HG03039 (cell line): ENCODE data around the gene DMRTC2.
A peak's percentile ranks its signal among the peaks of the same experiment; 100 is the strongest.
"Not testable (repeated sequence)": the region's sequence is repeated elsewhere in the genome, so short reads cannot be mapped to it uniquely, and the experiment has no call there.

Source experiments
- ATAC-seq: cut with Tn5 transposase; IDR thresholded peaks from one replicate; pipeline ENCODE4 v1.9.1; 2021; ENCODE audit warnings: mild to moderate bottlenecking, moderate library complexity; ENCODE audit not compliant: unreplicated experiment

The DMRTC2 gene

GRCh38 chr19:41869374-41869955 lies 24.6 kb downstream of the DMRTC2 start:
- ATAC-seq, result no peak

- ATAC-seq, result no peak
Observed at GRCh38 chr19:41870401-41870873, 25.6 kb downstream of the DMRTC2 start.

DNA sequence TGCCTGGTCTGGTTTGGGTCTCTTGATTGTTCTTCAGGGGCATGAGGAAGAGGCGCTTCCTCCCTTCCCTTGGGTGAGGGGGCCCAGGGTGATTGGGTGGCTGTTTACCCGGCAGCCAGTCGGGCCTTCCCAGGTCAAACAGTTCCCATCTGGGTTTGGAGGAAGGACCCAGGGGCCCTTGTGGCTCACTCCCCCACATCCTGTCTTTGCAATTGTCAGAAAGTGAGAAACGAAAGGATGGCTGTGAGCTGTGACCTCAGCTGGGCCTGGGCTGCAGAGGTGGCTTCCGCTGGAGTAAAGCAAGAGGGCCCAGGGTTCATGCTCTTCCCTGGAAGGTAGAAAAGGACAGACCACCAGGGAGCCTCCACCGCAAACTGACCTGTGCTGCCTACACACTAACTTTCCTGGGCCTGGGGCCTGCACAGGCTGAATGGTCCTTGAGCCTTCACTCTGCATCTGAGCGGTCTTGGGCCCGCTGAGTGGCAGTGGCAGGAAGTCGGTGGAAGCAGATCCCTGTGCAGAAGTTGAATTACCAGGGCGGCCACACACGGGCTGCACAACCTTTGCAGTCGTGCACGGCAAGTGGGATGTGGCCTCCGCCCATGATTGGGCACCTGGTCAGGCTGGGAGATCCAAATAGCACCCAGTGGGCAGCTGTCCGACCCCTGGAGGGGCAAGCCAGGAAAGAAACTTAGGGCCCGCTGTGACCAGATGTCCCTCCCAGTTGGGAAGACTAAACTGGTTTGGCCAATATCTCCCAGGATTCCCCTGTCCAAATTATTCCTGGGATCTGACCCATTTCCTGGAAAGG lies 26.9 kb downstream of the DMRTC2 start:
- peak; percentile 36 for ATAC-seq

GRCh38 chr19:41872384-41872774 lies 27.5 kb downstream of the DMRTC2 start:
- ATAC-seq, result no peak

DNA sequence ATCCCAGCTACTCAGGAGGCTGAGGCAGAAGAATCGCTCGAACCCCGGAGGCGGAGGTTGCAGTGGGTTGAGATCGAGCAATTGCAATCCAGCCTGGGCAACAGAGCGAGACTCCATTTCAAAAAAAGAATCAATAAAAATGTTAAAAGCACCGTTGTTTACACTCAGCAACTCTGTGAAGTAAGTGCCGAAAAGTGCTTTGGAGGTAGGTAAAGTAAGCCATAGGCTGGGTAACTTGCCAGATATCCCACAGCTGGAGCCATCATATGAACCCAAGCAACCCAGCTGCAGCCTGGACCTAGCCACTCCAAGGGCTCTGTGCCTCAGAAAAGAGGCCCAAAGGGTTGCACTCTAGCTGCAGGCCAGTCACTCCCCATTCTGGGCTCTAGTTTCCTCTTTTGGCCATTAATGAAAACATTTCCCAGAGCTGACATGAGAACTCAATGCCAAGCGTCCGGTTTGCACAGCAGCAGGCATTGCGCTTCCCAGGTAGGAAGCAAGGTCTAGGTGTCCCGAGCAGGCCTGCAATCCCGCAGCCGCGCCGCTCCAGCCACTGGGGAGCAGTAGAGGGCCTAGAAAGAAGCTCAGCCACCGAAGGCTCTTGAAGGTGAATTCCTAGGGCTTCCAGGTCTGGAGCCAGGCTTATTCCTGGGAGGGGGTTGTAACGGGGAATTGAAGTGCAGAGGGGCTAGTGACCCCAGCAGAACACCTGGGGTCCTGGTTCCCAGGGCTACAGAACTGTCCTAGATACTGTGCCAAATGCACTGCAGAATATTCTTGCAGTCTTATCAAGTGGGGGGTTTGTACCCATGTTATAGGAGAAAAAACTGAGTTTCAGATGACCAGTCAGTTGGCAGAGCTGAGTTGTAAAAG lies 28.2 kb downstream of the DMRTC2 start:
- ATAC-seq, result no peak

GRCh38 chr19:41875973-41876372 lies 31.1 kb downstream of the DMRTC2 start:
- ATAC-seq, result not testable (repeated sequence)

GRCh38 chr19:41876847-41877832 lies 32.3 kb downstream of the DMRTC2 start, which contains the start of gene CD79A:
Gene CD79A (plus strand): TSS chr19:41877279. CDS start chr19:41877305, 26 bp downstream.
- no peak for ATAC-seq

DNA sequence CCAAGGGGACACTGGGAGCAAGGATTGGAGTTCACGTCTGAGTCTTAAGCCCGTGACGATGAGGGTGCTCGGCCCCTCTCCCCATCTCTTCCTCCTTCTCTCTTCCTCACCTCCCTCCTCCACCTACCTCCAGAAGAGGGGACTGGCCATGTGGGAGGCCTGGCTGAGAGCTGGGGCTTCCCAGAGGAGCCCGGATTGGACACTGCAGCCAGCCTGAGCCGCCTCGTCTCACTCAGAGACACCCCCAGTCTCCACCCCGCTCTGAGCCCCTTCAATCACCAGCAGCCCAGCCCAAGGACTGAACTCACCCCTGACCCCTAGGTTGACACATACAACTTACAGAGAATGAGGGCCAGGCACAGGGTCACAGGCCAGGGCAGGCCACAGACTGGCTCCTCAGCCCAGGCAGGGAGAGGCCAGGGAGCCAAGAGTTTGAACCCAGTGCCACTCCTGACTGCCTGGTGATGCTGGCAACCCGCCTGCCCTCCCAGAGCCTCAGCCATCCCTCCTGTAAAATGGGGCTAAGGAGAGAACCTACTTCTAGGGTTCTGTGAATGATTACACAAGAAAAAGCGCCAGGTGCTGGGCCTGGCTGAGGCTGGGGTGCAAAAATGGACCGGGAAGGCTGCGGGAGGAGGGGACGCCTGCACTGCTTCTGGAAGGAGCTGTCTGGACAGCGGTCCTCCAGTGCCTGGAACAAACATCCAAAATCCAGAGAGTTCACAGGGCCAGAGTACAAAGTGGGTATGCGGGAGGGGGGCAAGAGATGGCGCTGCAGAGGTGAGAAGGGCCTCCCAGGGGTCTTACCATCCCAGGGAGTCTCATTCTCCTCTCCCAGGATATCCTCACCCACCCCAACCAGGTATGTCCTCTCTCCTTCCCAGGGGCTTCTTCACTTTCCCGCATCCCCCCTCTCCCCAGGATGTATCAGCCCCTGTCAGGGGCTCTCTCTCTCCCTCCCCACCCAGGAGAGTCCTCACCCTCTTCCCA lies 33.4 kb downstream of the DMRTC2 start:
- ATAC-seq, result no peak

GRCh38 chr19:41879080-41879479 lies 34.2 kb downstream of the DMRTC2 start:
- ATAC-seq, result no peak

DNA sequence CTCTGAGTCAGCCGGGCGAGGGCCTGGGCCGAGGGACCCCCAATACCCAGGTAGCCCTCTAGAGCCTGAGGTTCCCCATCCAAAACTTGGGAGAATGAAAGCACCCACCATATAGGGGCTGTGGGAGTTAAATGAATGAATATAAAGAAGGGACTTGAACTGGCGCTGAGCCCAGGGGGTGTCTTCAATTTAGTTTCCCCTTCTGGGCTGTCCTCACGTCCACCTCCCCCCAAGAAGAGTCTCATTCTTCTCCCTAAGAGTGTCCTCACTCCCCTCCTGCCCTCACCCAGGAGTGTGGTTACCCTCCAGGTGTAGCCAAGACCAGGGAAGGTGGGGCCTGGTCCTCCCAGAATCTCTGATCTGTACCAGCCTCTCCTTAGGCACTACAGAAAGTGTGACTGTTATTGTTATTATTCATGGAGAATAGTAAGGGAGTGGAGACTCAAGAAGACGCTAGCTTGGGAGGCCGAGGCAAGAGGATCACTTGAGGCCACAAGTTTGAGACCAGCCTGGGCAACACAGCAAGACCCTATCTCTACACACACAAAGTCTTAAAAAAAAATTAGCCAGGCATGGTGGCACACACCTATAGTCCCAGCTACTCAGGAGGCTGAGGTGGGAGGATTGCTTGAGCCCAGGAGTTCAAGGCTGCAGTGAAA lies 35.0 kb downstream of the DMRTC2 start:
- no peak for ATAC-seq

GRCh38 chr19:41880329-41880708 lies 35.5 kb downstream of the DMRTC2 start:
- ATAC-seq, result no peak

DNA sequence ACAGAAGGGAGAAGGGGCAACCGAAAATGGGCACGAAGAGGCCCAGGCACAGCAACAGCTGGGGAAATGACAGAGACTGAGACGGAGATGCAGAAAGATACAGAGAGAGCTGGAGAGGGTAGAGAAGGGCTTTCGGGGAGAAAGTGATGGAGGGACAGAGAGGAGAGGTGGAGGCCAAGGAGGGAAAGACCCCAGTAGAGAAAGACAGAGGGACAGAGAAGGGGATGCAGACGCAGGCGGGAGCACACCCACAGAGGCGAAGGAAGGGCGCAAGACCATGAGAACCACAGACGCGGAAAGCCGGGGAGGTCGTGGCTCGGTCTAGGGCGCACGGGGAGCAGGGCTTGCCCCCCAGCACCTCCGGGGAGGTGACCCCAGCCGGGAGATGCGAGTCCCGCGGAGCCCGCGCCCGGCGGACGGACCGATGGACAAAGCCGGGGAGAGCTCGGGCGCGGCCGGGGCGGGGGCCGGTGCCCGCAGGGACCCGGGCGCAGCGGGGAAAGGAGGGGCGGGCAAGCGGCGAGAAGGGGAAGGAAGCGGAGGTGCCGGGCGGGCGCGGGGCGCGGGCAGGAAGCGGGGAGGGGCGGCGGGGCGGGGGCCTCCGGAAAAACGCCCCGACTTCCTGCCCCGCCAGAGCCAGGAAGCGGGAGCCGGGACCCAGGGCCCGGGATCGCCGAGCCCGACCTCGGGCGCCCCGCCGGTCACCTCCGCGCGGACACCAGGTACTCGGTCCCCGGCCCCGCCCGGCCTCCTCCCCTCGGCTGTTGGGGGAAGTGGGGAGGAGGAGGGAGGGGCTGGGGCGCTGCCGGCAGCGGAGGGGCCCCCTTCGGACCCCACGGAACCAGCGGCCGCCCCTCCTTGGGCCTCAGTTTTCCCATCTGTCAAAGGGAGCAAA lies 38.0 kb downstream of the DMRTC2 start, which contains the start of gene ARHGEF1:
Gene ARHGEF1, plus strand, starts transcription at position 617 of the 895 bp plus-strand sequence. CDS start 4,899 bp downstream, outside the sequence.
- no peak for ATAC-seq

GRCh38 chr19:41883463-41883820 lies 38.6 kb downstream of the DMRTC2 start:
- ATAC-seq, result no peak

DNA sequence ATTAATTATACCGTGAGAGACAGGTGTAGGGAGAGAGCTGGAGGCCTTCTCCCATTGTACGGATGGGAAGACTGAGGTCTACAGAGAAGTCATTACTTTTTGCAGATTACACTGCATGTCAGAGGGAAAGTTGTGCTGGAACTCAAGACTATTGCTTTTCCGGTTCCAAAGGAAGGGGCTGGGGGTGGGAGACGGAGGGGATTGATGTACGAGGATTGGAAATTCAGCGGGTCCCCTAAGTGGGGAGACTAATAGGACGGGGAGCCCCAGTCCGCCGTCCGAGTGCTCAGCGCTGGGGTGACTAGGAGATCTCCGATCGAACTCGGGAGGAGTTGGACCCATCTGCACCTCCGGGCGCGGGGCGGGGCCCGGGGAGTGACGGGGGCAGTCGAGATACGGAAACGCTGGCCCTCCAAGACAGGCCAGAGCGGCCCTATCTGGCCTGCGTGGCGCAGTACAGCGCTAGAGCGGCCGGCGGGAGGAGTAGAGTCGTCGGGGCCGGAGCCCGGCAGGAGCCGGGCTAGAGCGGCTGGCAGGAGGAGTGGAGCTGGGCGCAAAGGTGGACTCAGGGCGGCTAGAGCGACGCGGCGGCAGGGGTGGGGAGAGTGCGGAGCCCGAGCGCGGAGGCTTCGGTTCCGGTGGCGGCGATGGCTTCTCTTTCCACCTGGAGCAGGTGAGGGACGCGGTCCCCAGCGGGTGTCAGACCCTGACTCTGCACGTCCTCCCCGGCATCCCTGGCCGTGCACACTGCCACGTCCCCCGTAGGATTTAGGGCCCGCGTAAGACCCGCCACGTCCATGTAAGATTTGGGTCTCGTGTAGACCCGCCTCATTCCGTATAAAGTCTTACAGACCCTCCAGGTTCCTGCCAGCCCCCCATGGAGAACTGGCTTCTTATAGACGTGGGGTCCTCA lies 39.2 kb downstream of the DMRTC2 start:
- ATAC-seq, result peak; percentile 73

GRCh38 chr19:41886761-41887710 lies 42.2 kb downstream of the DMRTC2 start:
- no peak for ATAC-seq
